Skeletal muscle satellite cell (primary cell): ENCODE measurements around the gene PCBP1.

ENCODE experiments used
- H3K27me3 ChIP-seq: 2 replicates; pipeline ENCODE4 v1.7.0; 2013; ENCODE audit warnings: low read length; ENCODE audit not compliant: control insufficient read depth, insufficient read depth
- H3K36me3 ChIP-seq: 2 replicates; pipeline ENCODE4 v1.7.0; 2013; ENCODE audit warnings: mild to moderate bottlenecking, control low read depth, low read length; ENCODE audit not compliant: insufficient read depth
- H3K4me1 ChIP-seq: 2 replicates; pipeline ENCODE4 v1.7.0; 2013; ENCODE audit warnings: low read length; ENCODE audit not compliant: control insufficient read depth, insufficient read depth
- H3K4me2 ChIP-seq: 2 replicates; pipeline ENCODE4 v1.7.0; 2013; ENCODE audit warnings: mild to moderate bottlenecking, low read length
- H3K4me3 ChIP-seq: 2 replicates; pipeline ENCODE4 v1.7.0; 2013; ENCODE audit warnings: low read length
- H3K9ac ChIP-seq: 2 replicates; pipeline ENCODE4 v1.7.0; 2013; ENCODE audit warnings: mild to moderate bottlenecking, low read depth, low read length, moderate library complexity
- H3K9me3 ChIP-seq: replicated peaks from 2 replicates; pipeline ENCODE4 v1.7.0; 2013; ENCODE audit warnings: mild to moderate bottlenecking, control low read depth, low read length

PCBP1 gene

GRCh38 chr2:70083344-70084156 lies 3.7 kb upstream of the PCBP1 start:
- Histone ChIP-seq H3K36me3 (peaks cover 39% of the 10 kb centered on the region), H3K4me1 (peaks cover 26% of the 10 kb centered on the region), H3K9me3 (no peaks in the 10 kb centered on the region), H3K4me2 (no peak overlapping the region), H3K9ac (no peak overlapping the region), H3K4me3 (no peak overlapping the region), H3K27me3 (no peaks in the 10 kb centered on the region)

- peak overlapping the region; percentile 93 for H3K4me2 ChIP-seq
- H3K36me3 ChIP-seq = peaks cover 35% of the 10 kb centered on the region
- peak overlapping the region; percentile 100 for H3K4me3 ChIP-seq
- H3K9ac ChIP-seq = peak overlapping the region; percentile 99
- no peaks in the 10 kb centered on the region for H3K27me3 ChIP-seq
- peaks cover 34% of the 10 kb centered on the region for H3K4me1 ChIP-seq
- H3K9me3 ChIP-seq = no peaks in the 10 kb centered on the region
Measured at GRCh38 chr2:70084973-70085710, 2.1 kb upstream of the PCBP1 start.

GRCh38 chr2:70085711-70086277 lies 1.5 kb upstream of the PCBP1 start:
- peak overlapping the region; percentile 99 for H3K9ac ChIP-seq
- H3K4me2 ChIP-seq = peak overlapping the region; percentile 93
- H3K9me3 ChIP-seq = no peaks in the 10 kb centered on the region
- no peaks in the 10 kb centered on the region for H3K27me3 ChIP-seq
- peaks cover 35% of the 10 kb centered on the region for H3K36me3 ChIP-seq
- H3K4me1 ChIP-seq = peaks cover 35% of the 10 kb centered on the region
- peak overlapping the region; percentile 100 for H3K4me3 ChIP-seq

- Histone ChIP-seq H3K27me3 (no peaks in the 10 kb centered on the region), H3K9me3 (no peaks in the 10 kb centered on the region), H3K36me3 (peaks cover 35% of the 10 kb centered on the region), H3K4me3 (peak overlapping the region; percentile 100), H3K4me1 (peaks cover 35% of the 10 kb centered on the region), H3K4me2 (peak overlapping the region; percentile 93), H3K9ac (peak overlapping the region; percentile 99)
Measured at GRCh38 chr2:70086278-70086837, 919 bp upstream of the PCBP1 start.

GRCh38 chr2:70087702-70088597 lies 673 bp downstream of the PCBP1 start:
- Histone ChIP-seq H3K27me3 (no peaks in the 10 kb centered on the region), H3K9ac (peak overlapping the region; percentile 99), H3K4me1 (peaks cover 35% of the 10 kb centered on the region), H3K9me3 (no peaks in the 10 kb centered on the region), H3K4me2 (peak overlapping the region; percentile 97), H3K36me3 (peaks cover 30% of the 10 kb centered on the region), H3K4me3 (peak overlapping the region; percentile 100)

- Histone ChIP-seq H3K4me1 (peaks cover 33% of the 10 kb centered on the region), H3K9me3 (no peaks in the 10 kb centered on the region), H3K4me3 (peak overlapping the region; percentile 100), H3K9ac (peak overlapping the region; percentile 99), H3K27me3 (no peaks in the 10 kb centered on the region), H3K36me3 (peaks cover 24% of the 10 kb centered on the region), H3K4me2 (peak overlapping the region; percentile 97)
Measured at GRCh38 chr2:70088598-70089219, 1.4 kb downstream of the PCBP1 start.

- Histone ChIP-seq H3K9me3 (no peaks in the 10 kb centered on the region), H3K9ac (peak overlapping the region; percentile 99), H3K4me2 (peak overlapping the region; percentile 97), H3K27me3 (no peaks in the 10 kb centered on the region), H3K4me3 (peak overlapping the region; percentile 100), H3K4me1 (peaks cover 35% of the 10 kb centered on the region), H3K36me3 (peaks cover 18% of the 10 kb centered on the region)
Measured at GRCh38 chr2:70089220-70089982, 2.1 kb downstream of the PCBP1 start.

- Histone ChIP-seq H3K4me1 (peaks cover 36% of the 10 kb centered on the region), H3K4me2 (peak overlapping the region; percentile 97), H3K4me3 (peak overlapping the region; percentile 100), H3K9ac (no peak overlapping the region), H3K36me3 (peaks cover 18% of the 10 kb centered on the region), H3K9me3 (no peaks in the 10 kb centered on the region), H3K27me3 (no peaks in the 10 kb centered on the region)
Measured at GRCh38 chr2:70089983-70090525, 2.8 kb downstream of the PCBP1 start.

- Histone ChIP-seq H3K27me3 (no peaks in the 10 kb centered on the region), H3K36me3 (peaks cover 18% of the 10 kb centered on the region), H3K4me2 (no peak overlapping the region), H3K9ac (no peak overlapping the region), H3K4me3 (no peak overlapping the region), H3K9me3 (no peaks in the 10 kb centered on the region), H3K4me1 (peaks cover 36% of the 10 kb centered on the region)
Measured at GRCh38 chr2:70090706-70091334, 3.5 kb downstream of the PCBP1 start.
